ENCODE results near the gene CNNM2.
A peak's percentile ranks its signal among the peaks of the same experiment; 100 is the strongest.
"Not testable (repeated sequence)": the region's sequence is repeated elsewhere in the genome, so short reads cannot be mapped to it uniquely, and the experiment has no call there.

The CNNM2 gene

GRCh38 chr10:102967123-102967522, 49.0 kb downstream of the CNNM2 start:
- no peak for DNase-seq (ENCODE audit: low spot score)

- DNase-seq (ENCODE audit: low spot score) = no peak
Measured at GRCh38 chr10:102970562-102971340, 52.7 kb downstream of the CNNM2 start.

- DNase-seq (ENCODE audit: low spot score) = no peak
Measured at GRCh38 chr10:102975483-102976379, 57.6 kb downstream of the CNNM2 start.

- not testable (repeated sequence) for DNase-seq (ENCODE audit: low spot score)
Measured at GRCh38 chr10:102976380-102976726, 58.3 kb downstream of the CNNM2 start.

GRCh38 chr10:102982296-102982695, 64.2 kb downstream of the CNNM2 start:
- DNase-seq (ENCODE audit: low spot score) = no peak

- DNase-seq (ENCODE audit: low spot score) = no peak
Measured at GRCh38 chr10:102984086-102984485, 66.0 kb downstream of the CNNM2 start.

- DNase-seq (ENCODE audit: low spot score) = no peak
Measured at GRCh38 chr10:102985811-102986210, 67.7 kb downstream of the CNNM2 start.

GRCh38 chr10:102988404-102989314, 70.6 kb downstream of the CNNM2 start:
- no peak for DNase-seq (ENCODE audit: low spot score)

GRCh38 chr10:102994531-102995295, 76.6 kb downstream of the CNNM2 start:
- DNase-seq (ENCODE audit: low spot score) = no peak

- no peak for DNase-seq (ENCODE audit: low spot score)
Measured at GRCh38 chr10:102996876-102997275, 78.8 kb downstream of the CNNM2 start.

- no peak for DNase-seq (ENCODE audit: low spot score)
Measured at GRCh38 chr10:102997998-102998397, 79.9 kb downstream of the CNNM2 start.

GRCh38 chr10:102998399-102998907, 80.4 kb downstream of the CNNM2 start:
- no peak for DNase-seq (ENCODE audit: low spot score)

GRCh38 chr10:103000050-103000449, 82.0 kb downstream of the CNNM2 start:
- DNase-seq (ENCODE audit: low spot score) = not testable (repeated sequence)

GRCh38 chr10:103007017-103007416, 88.9 kb downstream of the CNNM2 start:
- no peak for DNase-seq (ENCODE audit: low spot score)

GRCh38 chr10:103013416-103013815, 95.3 kb downstream of the CNNM2 start:
- DNase-seq (ENCODE audit: low spot score) = no peak

GRCh38 chr10:103019425-103019824, 101.3 kb downstream of the CNNM2 start:
- no peak for DNase-seq (ENCODE audit: low spot score)

GRCh38 chr10:103021150-103021899, 103.2 kb downstream of the CNNM2 start:
- DNase-seq (ENCODE audit: low spot score) = peak; percentile 23

GRCh38 chr10:103021900-103022293, 103.8 kb downstream of the CNNM2 start:
- peak; percentile 48 for DNase-seq (ENCODE audit: low spot score)

- no peak for DNase-seq (ENCODE audit: low spot score)
Measured at GRCh38 chr10:103025696-103026095, 107.6 kb downstream of the CNNM2 start.

GRCh38 chr10:103038570-103038969, 120.5 kb downstream of the CNNM2 start:
- DNase-seq (ENCODE audit: low spot score) = no peak
